Activated B cell treated with CpG ODN at 0.5 μM for 24 hours (primary cell): Measurements from ENCODE around the gene NFIA. TPM values are rescaled to one million over a fixed set of nuclear protein-coding genes. Genes with fewer than 3 reads are reported as not detected.

Source experiments
- ATAC-seq: fragments of 200-7000 bp; cut with Tn5 transposase; one replicate; pipeline ENCODE4 v1.10.0; 2021; ENCODE audit warnings: low read depth, mild to moderate bottlenecking, moderate library complexity
- CTCF ChIA-PET: fragments of 350-600 bp; sonication (Branson Sonifier 250); formaldehyde crosslinking; loops from one replicate; lab custom pipeline; 2021; ENCODE audit warnings: antibody characterized with exemption; lab: Charles Lee
- POLR2A ChIA-PET: fragments of 350-600 bp; sonication (Branson Sonifier 250); formaldehyde crosslinking; loops from one replicate; lab custom pipeline; 2021; ENCODE audit warnings: antibody characterized with exemption; lab: Charles Lee
- DNase-seq: peaks from one replicate; pipeline ENCODE4 v3.0.0; 2022
- H3K27ac Mint-ChIP-seq: one replicate; pipeline ENCODE4 v1.8.0; 2020; ENCODE audit warnings: mixed read lengths
- H3K27me3 Mint-ChIP-seq: one replicate; pipeline ENCODE4 v1.8.0; 2021; ENCODE audit warnings: mixed read lengths
- H3K36me3 Mint-ChIP-seq: one replicate; pipeline ENCODE4 v1.8.0; 2021; ENCODE audit warnings: low read depth, mixed read lengths
- H3K4me1 Mint-ChIP-seq: one replicate; pipeline ENCODE4 v1.8.0; 2021; ENCODE audit warnings: mixed read lengths
- H3K4me3 Mint-ChIP-seq: one replicate; pipeline ENCODE4 v1.8.0; 2020; ENCODE audit warnings: mild to moderate bottlenecking, mixed read lengths
- H3K9me3 Mint-ChIP-seq: one replicate; pipeline ENCODE4 v1.8.0; 2020; ENCODE audit warnings: mixed read lengths
- CTCF ChIP-seq: fragments of 200-600 bp; IDR thresholded peaks from one replicate; pipeline ENCODE4 v1.8.0; 2022; ENCODE audit warnings: antibody characterized with exemption, mild to moderate bottlenecking
- intact Hi-C: fragments of 100-400 bp; cut with micrococcal nuclease; formaldehyde crosslinking; loops from one replicate; pipeline ENCODE4 v1.15.1; 2024
- total RNA-seq: library from RNA; stranded (reverse); gene quantifications from 2 replicates; pipeline ENCODE4 v1.2.3, GENCODE V29; 2022

NFIA gene
- total RNA-seq, 1 donor from 2014 or later: 0.13 TPM

GRCh38 chr1:61170328-61171238, 88.2 kb downstream of the NFIA start:
- Mint-ChIP-seq H3K4me1 (no peaks in the 10 kb centered on the region), H3K4me3 (no peak overlapping the region), H3K9me3 (no peaks in the 10 kb centered on the region), H3K27ac (no peak overlapping the region), H3K36me3 (no peaks in the 10 kb centered on the region), H3K27me3 (peaks cover 2% of the 10 kb centered on the region)
- DNase-seq (no peak), ATAC-seq (no peak)
- no peak for TF ChIP-seq CTCF
- ChIA-PET CTCF (no interaction called here), POLR2A (no interaction called here)
- intact Hi-C loops: no loop called here

GRCh38 chr1:61171346-61171745, 89.0 kb downstream of the NFIA start:
- DNase-seq: no peak
- Mint-ChIP-seq H3K4me3 (no peak overlapping the region), H3K9me3 (no peaks in the 10 kb centered on the region), H3K27ac (no peak overlapping the region), H3K4me1 (no peaks in the 10 kb centered on the region), H3K27me3 (peaks cover 2% of the 10 kb centered on the region), H3K36me3 (no peaks in the 10 kb centered on the region)
- no peak for TF ChIP-seq CTCF
- no peak for ATAC-seq
- POLR2A ChIA-PET: no interaction called here
- CTCF ChIA-PET: no interaction called here
- intact Hi-C loops: no loop called here

- intact Hi-C loops: no loop called here
Measured at GRCh38 chr1:61171974-61172373, 89.6 kb downstream of the NFIA start.

GRCh38 chr1:61173118-61173517, 90.8 kb downstream of the NFIA start:
- no peak for ATAC-seq
- intact Hi-C loops: no loop called here
- peaks cover 1% of the 10 kb centered on the region for H3K27me3 Mint-ChIP-seq
- TF ChIP-seq CTCF: no peak
- CTCF ChIA-PET: no interaction called here
- H3K27ac Mint-ChIP-seq: no peak overlapping the region
- H3K36me3 Mint-ChIP-seq: no peaks in the 10 kb centered on the region
- H3K4me1 Mint-ChIP-seq: no peaks in the 10 kb centered on the region
- POLR2A ChIA-PET: no interaction called here
- DNase-seq: no peak
- no peak overlapping the region for H3K4me3 Mint-ChIP-seq
- no peaks in the 10 kb centered on the region for H3K9me3 Mint-ChIP-seq

More at GRCh38 chr1:61171974-61172373, 89.6 kb downstream of the NFIA start:
- no peak for DNase-seq
- no peak for TF ChIP-seq CTCF
- ChIA-PET POLR2A (no interaction called here), CTCF (no interaction called here)
- Mint-ChIP-seq H3K4me3 (no peak overlapping the region), H3K27ac (no peak overlapping the region), H3K9me3 (no peaks in the 10 kb centered on the region), H3K36me3 (no peaks in the 10 kb centered on the region), H3K4me1 (no peaks in the 10 kb centered on the region), H3K27me3 (no peaks in the 10 kb centered on the region)
- no peak for ATAC-seq

- Mint-ChIP-seq H3K9me3 (no peaks in the 10 kb centered on the region), H3K27ac (no peak overlapping the region), H3K4me3 (no peak overlapping the region), H3K27me3 (peaks cover 1% of the 10 kb centered on the region), H3K36me3 (no peaks in the 10 kb centered on the region), H3K4me1 (no peaks in the 10 kb centered on the region)
- DNase-seq: no peak
- ATAC-seq: no peak
- TF ChIP-seq CTCF: no peak
- POLR2A ChIA-PET: no interaction called here
- CTCF ChIA-PET: no interaction called here
- intact Hi-C loops: no loop called here
Measured at GRCh38 chr1:61174060-61174795, 91.9 kb downstream of the NFIA start.
